ENCODE measurements around the gene ZNHIT3. TPM values are rescaled to one million over a fixed set of nuclear protein-coding genes. Genes with fewer than 3 reads are reported as not detected.

ZNHIT3 gene
- total RNA-seq, 2 donors from 2014 or later = 43.0 to 44.7 TPM

GRCh38 chr17:36533935-36534839 is 47.7 kb downstream of the ZNHIT3 start:
- no peaks in the 10 kb centered on the region for H3K27me3 Mint-ChIP-seq
- peaks cover 20% of the 10 kb centered on the region for H3K4me1 Mint-ChIP-seq
- H3K4me3 Mint-ChIP-seq = peak overlapping the region; percentile 98
- H3K27ac Mint-ChIP-seq = peak overlapping the region; percentile 94
- peaks cover 1% of the 10 kb centered on the region for H3K36me3 Mint-ChIP-seq (ENCODE audit: low read depth)
- H3K9me3 ChIP-seq (ENCODE audit: control insufficient read depth, low read length, poor library complexity, severe bottlenecking) = no peaks in the 10 kb centered on the region
- DNase-seq (peak; percentile 29 to 50 (median 43)), ATAC-seq (peak; percentile 50)

GRCh38 chr17:36534840-36535668 is 48.6 kb downstream of the ZNHIT3 start, which contains the start of the genes MYO19 and PIGW:
MYO19 (minus strand) TSS chr17:36534868; CDS start chr17:36532538, 2,330 bp downstream.
PIGW (plus strand) TSS chr17:36534987; CDS start chr17:36537102, 2,115 bp downstream.
- Mint-ChIP-seq H3K27ac (peak within 1 kb of the TSS; percentile 94), H3K4me1 (peaks cover 17% of the 10 kb centered on the region), H3K36me3 (ENCODE audit: low read depth) (no peaks in the 10 kb centered on the region), H3K27me3 (no peaks in the 10 kb centered on the region), H3K4me3 (peak within 1 kb of the TSS; percentile 98)
- H3K9me3 ChIP-seq (ENCODE audit: control insufficient read depth, low read length, poor library complexity, severe bottlenecking) = no peaks in the 10 kb centered on the region
- peak; percentile 82 for ATAC-seq
- peak; percentile 70 to 76 (median 75) for DNase-seq

GRCh38 chr17:36535669-36536081 is 49.2 kb downstream of the ZNHIT3 start:
- no peaks in the 10 kb centered on the region for H3K9me3 ChIP-seq (ENCODE audit: control insufficient read depth, low read length, poor library complexity, severe bottlenecking)
- Mint-ChIP-seq H3K27ac (peak overlapping the region; percentile 94), H3K36me3 (ENCODE audit: low read depth) (no peaks in the 10 kb centered on the region), H3K4me3 (peak overlapping the region; percentile 98), H3K4me1 (peaks cover 17% of the 10 kb centered on the region), H3K27me3 (no peaks in the 10 kb centered on the region)
- DNase-seq (no peak), ATAC-seq (no peak)

- H3K9me3 ChIP-seq (ENCODE audit: control insufficient read depth, low read length, poor library complexity, severe bottlenecking) = no peaks in the 10 kb centered on the region
- DNase-seq (no peak), ATAC-seq (no peak)
- Mint-ChIP-seq H3K36me3 (ENCODE audit: low read depth) (no peaks in the 10 kb centered on the region), H3K4me3 (no peak overlapping the region), H3K4me1 (peaks cover 11% of the 10 kb centered on the region), H3K27me3 (no peaks in the 10 kb centered on the region), H3K27ac (no peak overlapping the region)
Measured at GRCh38 chr17:36540696-36541095, 54.2 kb downstream of the ZNHIT3 start.

GRCh38 chr17:36542755-36543154 is 56.3 kb downstream of the ZNHIT3 start:
- Mint-ChIP-seq H3K36me3 (ENCODE audit: low read depth) (no peaks in the 10 kb centered on the region), H3K4me3 (no peak overlapping the region), H3K27ac (peak overlapping the region; percentile 99), H3K4me1 (peaks cover 15% of the 10 kb centered on the region), H3K27me3 (no peaks in the 10 kb centered on the region)
- DNase-seq (no peak), ATAC-seq (no peak)
- H3K9me3 ChIP-seq (ENCODE audit: control insufficient read depth, low read length, poor library complexity, severe bottlenecking) = no peaks in the 10 kb centered on the region

GRCh38 chr17:36544044-36544306 is 57.5 kb downstream of the ZNHIT3 start:
- no peaks in the 10 kb centered on the region for H3K27me3 Mint-ChIP-seq
- H3K27ac Mint-ChIP-seq = peak overlapping the region; percentile 99
- H3K4me1 Mint-ChIP-seq = peaks cover 23% of the 10 kb centered on the region
- DNase-seq = no peak
- no peaks in the 10 kb centered on the region for H3K36me3 Mint-ChIP-seq (ENCODE audit: low read depth)
- no peak for ATAC-seq
- H3K9me3 ChIP-seq (ENCODE audit: control insufficient read depth, low read length, poor library complexity, severe bottlenecking) = no peaks in the 10 kb centered on the region
- peak overlapping the region; percentile 97 for H3K4me3 Mint-ChIP-seq

GRCh38 chr17:36544307-36545076 is 58.0 kb downstream of the ZNHIT3 start, which contains the start of gene GGNBP2:
GGNBP2 (plus strand) TSS chr17:36544919; CDS start chr17:36545725, 806 bp downstream.
- Mint-ChIP-seq H3K27me3 (no peaks in the 10 kb centered on the region), H3K4me1 (peaks cover 23% of the 10 kb centered on the region), H3K27ac (peak within 1 kb of the TSS; percentile 99), H3K36me3 (ENCODE audit: low read depth) (no peaks in the 10 kb centered on the region), H3K4me3 (peak within 1 kb of the TSS; percentile 97)
- peak; percentile 68 for ATAC-seq
- peak; percentile 87 to 94 (median 88) for DNase-seq
- no peaks in the 10 kb centered on the region for H3K9me3 ChIP-seq (ENCODE audit: control insufficient read depth, low read length, poor library complexity, severe bottlenecking)

- no peak for ATAC-seq
- Mint-ChIP-seq H3K36me3 (ENCODE audit: low read depth) (no peaks in the 10 kb centered on the region), H3K4me3 (peak overlapping the region; percentile 97), H3K4me1 (peaks cover 28% of the 10 kb centered on the region), H3K27me3 (no peaks in the 10 kb centered on the region), H3K27ac (peak overlapping the region; percentile 99)
- DNase-seq = no peak
- H3K9me3 ChIP-seq (ENCODE audit: control insufficient read depth, low read length, poor library complexity, severe bottlenecking) = no peaks in the 10 kb centered on the region
Measured at GRCh38 chr17:36545077-36545464, 58.6 kb downstream of the ZNHIT3 start.

Other genes starting within 250 kb of the ZNHIT3 start
- under 1 TPM; 0.57 to 0.67 TPM for gene TBC1D3I, start 222.1 kb upstream of the ZNHIT3 start, total RNA-seq
- under 1 TPM in 1 of 2 donors, not detected in 1; 0.75 TPM for gene TBC1D3G, start 162.8 kb upstream of the ZNHIT3 start, total RNA-seq
- gene TBC1D3H, start 98.2 kb upstream of the ZNHIT3 start, total RNA-seq = not detected
- 10 to 100 TPM; 75.9 to 77.1 TPM for gene MYO19, start 48.2 kb downstream of the ZNHIT3 start, total RNA-seq
- 1 to 10 TPM; 3.7 to 7.5 TPM for gene PIGW, start 48.3 kb downstream of the ZNHIT3 start, total RNA-seq
- gene GGNBP2, start 58.2 kb downstream of the ZNHIT3 start, total RNA-seq = 100 to 1,000 TPM; 162 to 174 TPM
- gene DHRS11, start 105.2 kb downstream of the ZNHIT3 start, total RNA-seq = 1 to 10 TPM; 2.7 to 3.8 TPM
- 1 to 10 TPM; 2.6 to 3.4 TPM for gene MRM1, start 114.9 kb downstream of the ZNHIT3 start, total RNA-seq